GM12874 (cell line): Measurements from ENCODE around the gene MYD88.

Experiments used
- CTCF ChIP-seq: IDR thresholded peaks from 2 replicates; pipeline ENCODE4 v1.5.1; 2011; ENCODE audit warnings: low read depth, mild to moderate bottlenecking, control low read depth, low read length, moderate library complexity; ENCODE audit not compliant: insufficient read depth

MYD88 gene

GRCh38 chr3:38152609-38153008 is 14.1 kb downstream of the MYD88 start:
- TF ChIP-seq CTCF: no peak

- TF ChIP-seq CTCF: no peak
Observed at GRCh38 chr3:38153221-38153620, 14.8 kb downstream of the MYD88 start.

GRCh38 chr3:38154033-38154494 is 15.6 kb downstream of the MYD88 start:
- no peak for TF ChIP-seq CTCF

GRCh38 chr3:38154625-38155255 is 16.3 kb downstream of the MYD88 start:
- no peak for TF ChIP-seq CTCF

DNA sequence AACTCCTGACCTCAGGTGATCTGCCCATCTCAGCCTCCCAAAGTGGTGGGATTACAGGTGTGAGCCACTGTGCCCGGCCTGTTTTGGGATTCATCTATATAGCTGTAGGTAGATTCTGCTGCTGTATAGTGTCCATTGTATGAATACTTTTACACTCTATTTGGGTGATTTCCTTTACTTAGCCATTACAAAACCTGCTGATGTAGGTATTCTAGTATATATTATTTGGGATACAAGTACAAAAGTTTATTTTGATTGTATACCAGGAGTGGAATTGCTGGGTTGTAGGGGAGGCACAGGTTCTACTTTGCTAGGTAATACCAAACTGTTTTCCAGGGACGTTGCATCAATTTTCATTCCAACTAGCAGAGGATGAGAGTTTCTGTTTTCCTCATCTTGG is 17.4 kb downstream of the MYD88 start:
- no peak for TF ChIP-seq CTCF

GRCh38 chr3:38157117-38157516 is 18.7 kb downstream of the MYD88 start:
- no peak for TF ChIP-seq CTCF

- TF ChIP-seq CTCF: no peak
Observed at GRCh38 chr3:38157595-38157994, 19.1 kb downstream of the MYD88 start.
